ENCODE measurements around the gene RCE1. TPM values are rescaled to one million over a fixed set of nuclear protein-coding genes. Genes with fewer than 3 reads are reported as not detected.

Gene RCE1
- total and polyA plus RNA-seq, 7 donors = 3.1 to 13.2 (median 4.7) TPM

GRCh38 chr11:66881927-66882452, 38.7 kb downstream of the RCE1 start:
- Histone ChIP-seq H3K4me3 (no peak overlapping the region), H3K27ac (peak overlapping the region; percentile 70), H3K4me1 (peaks cover 56% of the 10 kb centered on the region), H3K36me3 (ENCODE audit: insufficient read depth in 1 of 2, low read depth in 1 of 2) (no peaks in the 10 kb centered on the region), H3K27me3 (ENCODE audit: insufficient read depth in 3 of 3, low read length in 2 of 3) (no peaks in the 10 kb centered on the region), H3K9me3 (no peaks in the 10 kb centered on the region)
- TF ChIP-seq, protein P1, sequence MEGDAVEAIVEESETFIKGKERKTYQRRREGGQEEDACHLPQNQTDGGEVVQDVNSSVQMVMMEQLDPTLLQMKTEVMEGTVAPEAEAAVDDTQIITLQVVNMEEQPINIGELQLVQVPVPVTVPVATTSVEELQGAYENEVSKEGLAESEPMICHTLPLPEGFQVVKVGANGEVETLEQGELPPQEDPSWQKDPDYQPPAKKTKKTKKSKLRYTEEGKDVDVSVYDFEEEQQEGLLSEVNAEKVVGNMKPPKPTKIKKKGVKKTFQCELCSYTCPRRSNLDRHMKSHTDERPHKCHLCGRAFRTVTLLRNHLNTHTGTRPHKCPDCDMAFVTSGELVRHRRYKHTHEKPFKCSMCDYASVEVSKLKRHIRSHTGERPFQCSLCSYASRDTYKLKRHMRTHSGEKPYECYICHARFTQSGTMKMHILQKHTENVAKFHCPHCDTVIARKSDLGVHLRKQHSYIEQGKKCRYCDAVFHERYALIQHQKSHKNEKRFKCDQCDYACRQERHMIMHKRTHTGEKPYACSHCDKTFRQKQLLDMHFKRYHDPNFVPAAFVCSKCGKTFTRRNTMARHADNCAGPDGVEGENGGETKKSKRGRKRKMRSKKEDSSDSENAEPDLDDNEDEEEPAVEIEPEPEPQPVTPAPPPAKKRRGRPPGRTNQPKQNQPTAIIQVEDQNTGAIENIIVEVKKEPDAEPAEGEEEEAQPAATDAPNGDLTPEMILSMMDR (IDR thresholded peaks at IDR 0.05) = no peak
- no peak for ATAC-seq
- intact Hi-C loops (cut with DNase I) = loop anchor here (2.0 to 5.0 kb wide), 2 partner anchors 187 to 190 kb away; no protein-coding TSS in a partner anchor
- 74 to 92% (median 80%) methylated on average over 9 of the region's 9 CpGs for whole genome bisulfite sequencing, 3 donors
- peak in 1 of 2 donors; percentile 34 for DNase-seq

DNA sequence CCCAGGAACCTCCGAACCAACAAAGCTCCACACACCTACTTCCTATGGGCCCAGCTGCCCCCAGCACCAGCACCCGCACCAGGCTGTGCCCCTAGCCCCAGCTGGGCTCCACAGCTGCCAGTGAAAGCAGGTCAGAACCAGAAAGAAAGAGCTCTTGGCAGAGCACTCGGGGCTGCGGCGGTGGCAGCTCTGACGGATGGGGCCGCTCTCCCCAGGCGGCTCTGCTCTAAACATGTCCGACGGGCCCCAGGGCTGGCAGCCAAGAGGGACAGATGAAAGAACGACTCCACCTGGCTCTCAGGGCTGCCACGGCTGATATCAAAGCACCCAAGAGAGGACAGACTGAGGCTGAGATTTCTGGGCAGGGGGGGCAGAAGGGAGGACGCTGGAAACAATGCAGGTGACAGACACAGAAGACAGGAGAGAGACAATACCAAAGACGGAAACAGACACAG, 39.3 kb downstream of the RCE1 start:
- Histone ChIP-seq H3K36me3 (ENCODE audit: insufficient read depth in 1 of 2, low read depth in 1 of 2) (no peaks in the 10 kb centered on the region), H3K9me3 (no peaks in the 10 kb centered on the region), H3K4me1 (peaks cover 57% of the 10 kb centered on the region), H3K4me3 (peak overlapping the region; percentile 46), H3K27me3 (ENCODE audit: insufficient read depth in 3 of 3, low read length in 2 of 3) (no peaks in the 10 kb centered on the region), H3K27ac (peak overlapping the region; percentile 70)
- TF ChIP-seq, protein P1 (IDR thresholded peaks at IDR 0.05) = no peak
- peak in 1 of 2 donors; percentile 59 for DNase-seq
- intact Hi-C loops (cut with DNase I) = loop anchor here (2.0 to 5.0 kb wide), 2 partner anchors 188 to 190 kb away; no protein-coding TSS in a partner anchor
- ATAC-seq = peak; percentile 17 to 44 (median 30)
- 27 to 48% (median 29%) methylated on average over 13 to 14 of the region's 14 CpGs for WGBS, 3 donors

- no peaks in the 10 kb centered on the region for H3K27me3 ChIP-seq (ENCODE audit: insufficient read depth in 3 of 3, low read length in 2 of 3)
- H3K4me1 ChIP-seq = peaks cover 54% of the 10 kb centered on the region
- H3K36me3 ChIP-seq (ENCODE audit: insufficient read depth in 1 of 2, low read depth in 1 of 2) = no peaks in the 10 kb centered on the region
- H3K4me3 ChIP-seq = peak overlapping the region; percentile 46
- peak overlapping the region; percentile 70 for H3K27ac ChIP-seq
- intact Hi-C loops (cut with DNase I) = loop anchor here (2.0 to 5.0 kb wide), 2 partner anchors 188 to 191 kb away; no protein-coding TSS in a partner anchor
- 24 to 41% (median 26%) methylated on average over 29 of the region's 29 CpGs for WGBS, 3 donors
- TF ChIP-seq, protein P1 (IDR thresholded peaks at IDR 0.05) = peak; percentile 67
- DNase-seq (peak; percentile 75 to 86), ATAC-seq (peak; percentile 75 to 85 (median 82))
- H3K9me3 ChIP-seq = no peaks in the 10 kb centered on the region
Observed at GRCh38 chr11:66883016-66883965, 40.0 kb downstream of the RCE1 start.

DNA sequence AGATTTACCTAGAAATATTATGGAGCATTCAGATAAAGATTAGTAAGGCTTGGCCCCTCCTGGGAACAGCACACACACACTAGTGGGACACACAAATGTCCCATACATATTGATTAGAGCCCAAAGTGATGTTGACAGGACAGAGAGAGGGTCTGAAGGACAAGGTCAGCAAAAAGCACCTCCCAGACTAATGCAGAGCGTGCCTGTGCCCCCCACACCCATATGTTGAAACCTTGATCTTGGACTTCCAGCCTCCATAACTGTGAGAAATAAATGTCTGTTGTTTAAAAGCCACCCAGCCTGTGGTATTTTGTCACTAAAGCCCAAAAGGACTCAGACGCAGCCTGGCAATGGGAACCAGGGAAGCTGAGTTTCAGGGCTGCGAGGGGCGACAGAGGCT, 41.2 kb downstream of the RCE1 start:
- no peaks in the 10 kb centered on the region for H3K27me3 ChIP-seq (ENCODE audit: insufficient read depth in 3 of 3, low read length in 2 of 3)
- H3K4me3 ChIP-seq = no peak overlapping the region
- intact Hi-C loops (cut with DNase I) = loop anchor here in 1 of 2 donors (5.0 kb wide), 1 partner anchor 192 kb away; no protein-coding TSS in a partner anchor
- H3K36me3 ChIP-seq (ENCODE audit: insufficient read depth in 1 of 2, low read depth in 1 of 2) = no peaks in the 10 kb centered on the region
- ATAC-seq (no peak), DNase-seq (no peak)
- WGBS, 3 donors = 96 to 97% (median 96%) methylated on average over 4 of the region's 4 CpGs
- H3K27ac ChIP-seq = peak overlapping the region; percentile 70
- no peaks in the 10 kb centered on the region for H3K9me3 ChIP-seq
- TF ChIP-seq, protein P1 (IDR thresholded peaks at IDR 0.05) = no peak
- H3K4me1 ChIP-seq = peaks cover 54% of the 10 kb centered on the region

Measured in psoas muscle (tissue), 8 donors.